ENCODE results near the gene OTX1.

GRCh38 chr2:63054841-63055225 lies 4.2 kb downstream of the OTX1 start:
- TF ChIP-seq CTCF (IDR thresholded peaks at IDR 0.05 in 2 of 3, conservative IDR thresholded peaks at IDR 0.05 in 1 of 3; ENCODE audit: borderline replicate concordance in 1 of 3, insufficient read depth in 1 of 3, low read depth in 2 of 3, low read length in 2 of 3) (no peak), MAX (IDR thresholded peaks at IDR 0.05) (no peak), POLR2AphosphoS5 (IDR thresholded peaks at IDR 0.05; ENCODE audit: low read depth, low read length) (no peak), ZNF274 (IDR thresholded peaks at IDR 0.05; ENCODE audit: low read depth, low read length) (no peak), ATF3 (IDR thresholded peaks at IDR 0.05) (no peak)
